GM19372 (cell line): ENCODE data around the gene ARRB2.
"Not testable (repeated sequence)": the region's sequence is repeated elsewhere in the genome, so short reads cannot be mapped to it uniquely, and the experiment has no call there.

ENCODE experiments used
- ATAC-seq: cut with Tn5 transposase; IDR thresholded peaks from one replicate; pipeline ENCODE4 v1.9.1; 2021; ENCODE audit warnings: mild to moderate bottlenecking, low read depth, moderate library complexity; ENCODE audit not compliant: unreplicated experiment

Gene ARRB2

DNA sequence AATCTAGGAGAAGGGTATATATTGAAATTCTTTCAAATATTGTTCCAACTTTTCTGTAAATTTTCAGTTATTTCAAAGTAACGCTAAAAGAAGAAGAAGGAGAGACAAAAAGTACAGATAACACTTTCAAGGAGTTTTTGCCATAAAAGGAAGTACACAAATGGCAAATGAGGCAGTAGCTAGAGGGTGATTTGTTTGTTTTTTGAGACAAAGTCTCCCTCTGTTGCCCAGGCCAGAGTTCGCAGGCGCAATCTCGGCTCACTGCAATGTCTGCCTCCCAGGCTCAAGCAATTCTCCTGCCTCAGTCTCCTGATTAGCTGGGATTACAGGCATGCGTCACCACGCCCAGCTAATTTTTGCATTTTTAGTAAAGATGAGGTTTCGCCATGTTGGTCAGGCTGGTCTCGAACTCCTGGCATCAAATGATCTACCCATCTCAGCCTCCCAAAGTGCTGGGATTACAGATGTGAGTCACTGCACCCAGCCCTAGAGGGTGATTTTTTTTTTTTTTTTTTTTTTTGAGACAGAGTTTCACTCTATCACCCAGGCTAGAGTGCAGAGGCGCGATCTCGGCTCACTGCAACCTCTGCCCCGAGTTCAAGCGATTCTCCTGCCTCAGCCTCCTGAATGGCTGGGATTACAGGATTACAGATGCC, 10.9 kb upstream of the ARRB2 start:
- ATAC-seq = not testable (repeated sequence)

DNA sequence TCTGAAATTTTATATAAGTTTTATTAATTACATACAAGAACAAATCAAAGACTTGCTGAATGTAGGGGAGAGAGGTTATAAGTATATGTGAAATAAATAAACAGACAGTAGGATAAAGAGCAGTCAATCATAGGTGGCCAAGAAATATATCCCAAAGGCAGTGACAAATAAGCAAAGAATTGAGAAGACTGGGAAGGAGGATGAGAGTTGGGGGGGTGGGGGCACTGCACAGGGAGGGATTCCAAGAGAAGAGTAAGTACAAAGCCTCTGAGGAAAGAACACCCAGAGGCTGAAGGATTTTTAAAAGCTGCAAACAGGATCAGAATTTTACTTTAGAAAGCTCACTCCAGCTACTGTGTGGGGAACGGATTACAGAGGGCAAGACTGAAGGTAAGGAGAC, 9.3 kb upstream of the ARRB2 start:
- ATAC-seq = no peak

DNA sequence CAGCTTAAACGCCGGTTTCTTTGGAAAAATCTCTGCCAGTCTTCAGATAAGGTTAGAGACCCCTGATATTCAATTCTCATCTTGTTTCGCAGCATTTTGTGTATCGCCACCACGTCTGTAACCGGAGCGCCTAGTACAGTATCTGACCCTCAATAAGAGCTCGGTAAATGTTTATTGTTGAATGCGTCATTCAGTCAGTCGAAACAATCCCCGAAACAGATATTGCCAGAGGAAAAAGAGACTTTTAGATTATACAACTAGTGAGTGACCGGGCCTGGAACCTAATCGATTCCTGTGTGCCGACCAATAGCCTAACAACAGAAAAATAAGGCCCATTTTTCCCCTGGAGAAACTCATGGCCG, 7.1 kb upstream of the ARRB2 start:
- no peak for ATAC-seq

DNA sequence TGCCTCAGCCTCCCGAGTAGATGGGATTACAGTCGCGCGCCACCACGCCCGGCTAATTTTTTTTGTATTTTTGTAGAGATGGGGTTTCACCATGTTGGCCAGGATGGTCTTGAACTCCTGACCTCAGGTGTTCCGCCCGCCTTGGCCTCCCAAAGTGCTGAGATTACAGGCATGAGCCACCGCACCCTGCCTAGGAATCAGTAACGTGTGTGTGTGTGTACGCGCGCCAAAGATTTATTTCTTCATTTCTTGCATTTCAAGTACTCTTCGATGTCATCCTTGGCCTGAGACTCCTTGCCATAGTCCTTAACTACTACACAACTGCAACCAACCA, 5.9 kb upstream of the ARRB2 start:
- ATAC-seq = not testable (repeated sequence)

DNA sequence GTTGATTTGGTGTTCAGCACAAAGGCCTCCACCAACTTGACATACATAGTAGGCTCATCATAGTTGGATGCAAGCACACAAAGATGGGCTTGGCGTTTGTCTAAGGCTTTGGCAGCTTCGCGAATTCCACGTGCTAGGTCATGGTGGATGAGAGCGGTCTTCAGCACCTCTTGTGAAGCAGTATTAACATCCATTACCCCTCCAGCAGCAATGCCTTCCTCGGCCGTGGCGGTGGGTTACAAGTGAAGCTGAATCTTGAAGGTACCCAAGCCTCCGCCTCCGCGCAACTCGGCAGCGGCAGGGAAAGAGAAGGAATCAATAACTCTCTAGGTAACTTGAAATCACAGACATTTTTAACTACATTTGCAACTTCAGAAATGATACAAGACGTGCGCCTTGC, 5.4 kb upstream of the ARRB2 start:
- no peak for ATAC-seq

DNA sequence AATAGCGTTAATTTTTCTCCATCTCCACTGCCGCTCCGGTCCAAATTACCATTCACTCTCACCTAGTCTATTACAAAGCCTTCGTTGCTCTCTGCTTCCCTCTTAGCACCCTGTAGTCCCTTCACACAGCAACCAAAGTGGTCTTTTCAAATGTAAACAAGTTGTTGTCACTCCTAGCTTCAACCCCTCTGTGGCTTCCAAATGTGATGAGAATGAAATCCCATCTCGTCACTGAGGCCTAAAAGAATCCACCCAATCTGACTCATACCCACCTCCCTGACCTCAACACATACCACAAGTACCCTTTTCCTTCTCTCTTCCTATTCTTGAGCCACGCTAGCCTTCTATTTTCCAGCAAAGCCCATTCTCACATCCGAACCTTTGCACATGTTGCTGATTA, 4.3 kb upstream of the ARRB2 start:
- no peak for ATAC-seq

DNA sequence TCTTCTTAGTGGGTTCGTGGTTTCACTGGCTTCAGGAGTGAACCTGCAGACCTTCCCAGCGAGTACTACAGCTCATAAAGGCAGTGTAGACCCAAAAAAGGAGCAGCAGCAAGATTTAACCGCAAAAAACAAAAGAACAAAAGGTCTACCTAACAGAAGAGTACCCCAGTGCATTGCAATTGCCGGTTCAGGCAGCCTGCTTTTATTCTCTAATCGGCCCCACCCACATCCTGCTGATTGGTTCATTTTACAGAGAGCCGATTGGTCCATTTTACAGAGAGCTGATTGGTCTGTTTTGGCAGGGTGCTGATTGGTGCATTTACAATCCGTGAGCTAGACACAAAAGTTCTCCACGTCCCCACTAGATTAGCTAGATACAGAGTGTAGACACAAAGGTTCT, 2.0 kb upstream of the ARRB2 start:
- no peak for ATAC-seq

DNA sequence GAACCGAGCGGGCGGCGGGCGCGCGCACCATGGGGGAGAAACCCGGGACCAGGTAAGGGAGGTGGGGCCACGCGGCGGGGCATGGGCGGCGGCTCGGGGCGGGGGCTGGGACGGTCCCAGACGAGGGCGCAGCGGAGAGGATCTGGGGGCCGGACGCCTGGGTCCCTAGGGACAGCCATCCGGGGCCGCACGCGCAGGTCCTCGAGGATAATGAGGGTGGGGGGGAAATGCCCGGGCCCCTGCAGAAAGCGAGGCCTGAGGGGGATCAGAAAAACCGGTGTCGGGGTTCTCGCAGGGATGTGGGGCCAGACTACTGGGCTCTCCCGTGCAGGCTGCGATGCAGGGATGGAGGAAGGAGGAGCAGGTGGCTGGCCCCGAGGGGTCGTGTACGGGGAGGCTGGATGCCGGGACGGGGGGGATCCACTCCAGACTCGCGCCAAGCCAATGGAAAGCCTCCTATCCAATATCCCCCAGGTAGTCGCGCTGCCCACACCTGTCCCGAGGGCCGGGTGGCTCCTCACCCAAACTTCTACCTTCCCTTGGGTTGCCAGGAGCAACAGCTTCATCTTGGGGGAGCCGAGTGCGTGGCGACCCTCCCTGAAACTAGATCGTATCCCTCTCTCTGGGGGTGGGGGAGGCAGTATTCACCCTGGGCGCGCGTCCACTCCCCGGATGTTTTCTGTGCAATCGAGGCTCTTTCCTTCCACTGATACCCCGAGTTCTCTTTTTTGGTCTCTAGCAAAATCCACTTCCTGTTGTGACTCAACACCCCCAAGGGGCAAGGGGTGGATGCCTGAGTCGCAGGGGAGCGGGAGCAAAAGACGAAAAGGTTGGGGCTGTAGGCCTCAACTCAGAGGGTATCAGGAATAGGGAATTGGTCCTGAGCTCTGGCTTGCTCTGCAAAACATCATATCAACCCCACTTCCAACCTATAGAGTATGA, 532 bp downstream of the ARRB2 start:
- no peak for ATAC-seq

DNA sequence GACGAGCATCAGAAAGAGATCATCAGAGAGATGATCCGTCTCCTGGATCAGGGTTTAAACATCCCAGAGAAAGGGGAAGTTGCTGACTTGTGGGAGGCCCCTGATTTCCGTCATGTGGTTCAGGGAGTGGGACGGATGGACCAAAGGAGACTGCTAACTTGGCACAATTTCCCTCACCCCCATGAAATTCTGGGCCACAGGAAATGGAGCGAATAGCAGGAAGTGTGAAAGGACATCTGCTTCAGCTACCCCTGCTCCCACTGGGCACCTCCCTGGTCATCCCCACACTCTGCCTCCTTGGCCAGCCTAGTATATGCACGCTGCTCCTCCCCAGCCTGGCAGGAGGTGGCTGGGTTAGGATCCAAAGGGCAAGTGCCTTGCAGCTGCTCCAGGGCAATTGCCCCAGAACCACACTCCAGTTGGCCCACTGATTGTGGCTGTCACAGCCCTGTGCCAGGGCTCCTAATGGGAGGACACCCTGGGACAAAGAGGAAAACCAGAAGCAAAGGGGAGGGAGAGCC, 1.3 kb downstream of the ARRB2 start:
- no peak for ATAC-seq

DNA sequence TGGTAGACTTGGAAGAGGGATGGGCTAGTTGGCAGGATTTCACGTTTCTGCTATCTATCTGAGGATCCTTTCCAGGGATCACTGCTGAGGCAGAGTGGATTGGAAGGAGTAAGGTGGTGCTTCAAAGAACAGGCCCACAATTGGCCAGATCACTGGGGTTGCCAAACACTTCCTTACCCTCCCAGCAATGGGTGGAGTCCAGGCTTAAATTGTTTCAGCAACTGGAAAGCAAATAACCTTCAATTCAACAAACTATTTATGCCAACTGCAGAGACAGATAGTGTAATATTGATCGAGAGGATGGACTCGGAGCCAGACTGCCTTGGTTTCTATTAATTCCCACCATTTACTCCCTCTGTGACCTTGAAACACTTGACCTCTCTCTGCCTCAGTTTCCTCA, 2.1 kb downstream of the ARRB2 start:
- no peak for ATAC-seq

DNA sequence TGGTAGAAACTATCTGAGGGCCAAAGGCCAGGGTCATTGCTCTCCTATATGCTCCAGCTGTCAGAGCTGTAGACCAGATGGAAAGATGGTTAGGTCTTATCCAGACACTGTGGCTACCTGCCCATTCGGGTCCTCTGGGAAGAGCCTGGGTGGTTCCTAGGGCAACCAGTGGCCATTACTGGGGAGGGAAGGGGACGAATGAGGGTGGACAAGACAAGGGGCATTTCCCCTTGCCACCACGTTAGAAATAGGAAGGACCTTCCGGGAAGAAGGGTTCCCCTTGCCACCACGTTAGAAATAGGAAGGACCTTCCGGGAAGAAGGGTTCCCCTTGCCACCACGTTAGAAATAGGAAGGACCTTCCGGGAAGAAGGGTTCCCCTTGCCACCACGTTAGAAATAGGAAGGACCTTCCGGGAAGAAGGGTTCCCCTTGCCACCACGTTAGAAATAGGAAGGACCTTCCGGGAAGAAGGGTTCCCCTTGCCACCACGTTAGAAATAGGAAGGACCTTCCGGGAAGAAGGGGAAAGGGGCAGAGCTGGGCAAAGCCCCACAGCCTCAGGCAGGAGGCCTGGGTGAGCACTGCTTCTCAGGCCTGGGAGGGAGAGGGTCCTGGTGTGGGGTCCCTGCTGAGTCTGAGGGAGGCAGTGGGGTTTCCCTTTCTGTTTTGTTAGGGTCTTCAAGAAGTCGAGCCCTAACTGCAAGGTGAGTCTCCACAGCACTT, 4.1 kb downstream of the ARRB2 start:
- not testable (repeated sequence) for ATAC-seq

DNA sequence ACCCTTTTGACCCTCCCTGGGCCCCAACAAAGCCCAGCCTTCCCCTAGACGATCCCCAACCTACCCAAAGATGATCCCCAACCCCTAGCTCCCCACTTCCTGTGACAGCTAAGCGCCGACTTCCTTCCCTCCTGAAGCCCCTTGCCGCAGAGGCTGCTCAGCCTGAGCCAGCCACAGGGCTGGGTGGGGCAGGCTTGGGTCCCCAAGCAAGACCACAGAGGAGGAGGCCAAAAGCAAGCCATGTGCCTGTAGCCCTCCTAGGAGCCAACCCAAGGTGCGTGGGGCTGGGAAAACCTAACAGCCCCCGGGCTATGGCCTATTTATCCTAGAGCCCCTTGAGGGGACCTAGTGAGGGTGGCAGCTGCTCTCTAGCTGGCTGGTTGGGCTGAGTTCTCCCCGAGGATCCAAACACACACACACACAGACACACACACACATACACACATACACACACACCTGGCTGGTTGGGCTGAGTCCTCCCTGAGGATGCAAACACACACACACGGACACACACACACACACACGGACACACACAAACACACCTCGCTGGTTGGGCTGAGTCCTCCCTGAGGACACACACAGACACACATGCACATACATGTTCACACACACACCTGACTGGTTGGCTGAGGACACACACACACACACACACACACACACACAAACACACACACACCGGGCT, 4.8 kb downstream of the ARRB2 start:
- ATAC-seq = no peak

DNA sequence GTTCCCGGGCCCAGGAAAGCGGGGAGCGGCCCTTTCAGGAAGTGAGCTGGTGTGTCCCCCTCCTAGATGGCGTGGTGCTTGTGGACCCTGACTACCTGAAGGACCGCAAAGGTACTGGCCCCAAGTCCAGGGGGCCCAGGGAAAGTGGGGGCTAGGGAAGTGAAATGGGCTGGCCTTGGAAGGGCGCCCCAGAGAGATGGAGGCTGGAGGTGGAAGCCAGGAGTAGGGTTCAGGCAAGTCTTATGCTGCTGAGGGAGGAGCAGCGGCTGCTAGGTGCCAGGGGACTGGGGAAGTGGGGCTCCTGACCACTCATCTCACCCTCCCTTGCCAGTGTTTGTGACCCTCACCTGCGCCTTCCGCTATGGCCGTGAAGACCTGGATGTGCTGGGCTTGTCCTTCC, 5.6 kb downstream of the ARRB2 start:
- ATAC-seq = no peak

DNA sequence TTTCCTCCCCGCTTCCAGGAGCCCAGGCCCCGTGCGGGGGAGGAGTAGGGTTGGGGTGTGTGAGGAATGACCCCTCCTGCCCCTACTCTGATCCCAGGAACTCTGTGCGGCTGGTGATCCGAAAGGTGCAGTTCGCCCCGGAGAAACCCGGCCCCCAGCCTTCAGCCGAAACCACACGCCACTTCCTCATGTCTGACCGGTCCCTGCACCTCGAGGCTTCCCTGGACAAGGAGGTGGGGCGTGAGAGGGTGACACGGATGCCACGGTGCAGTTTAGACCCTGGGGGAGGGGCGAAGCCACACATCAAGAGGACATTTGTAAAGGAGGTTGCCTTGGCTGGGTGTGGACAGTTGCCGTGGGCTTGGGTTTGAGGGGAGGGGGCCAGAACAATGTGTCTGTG, 7.4 kb downstream of the ARRB2 start:
- no peak for ATAC-seq

DNA sequence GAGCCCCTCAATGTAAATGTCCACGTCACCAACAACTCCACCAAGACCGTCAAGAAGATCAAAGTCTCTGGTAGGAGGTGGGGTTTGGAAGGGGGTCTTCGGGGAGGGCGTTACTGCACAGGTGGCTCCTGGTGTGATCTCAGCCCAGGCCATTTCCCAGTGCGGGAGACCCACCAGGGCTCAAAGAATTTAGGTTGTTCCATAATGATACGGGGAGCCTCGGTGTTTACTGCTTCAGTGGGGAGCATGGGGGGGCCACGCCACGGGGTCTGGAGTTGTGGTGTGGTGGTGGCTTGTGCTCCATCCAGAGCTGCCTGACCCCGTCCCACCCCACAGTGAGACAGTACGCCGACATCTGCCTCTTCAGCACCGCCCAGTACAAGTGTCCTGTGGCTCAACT, 7.8 kb downstream of the ARRB2 start:
- no peak for ATAC-seq

DNA sequence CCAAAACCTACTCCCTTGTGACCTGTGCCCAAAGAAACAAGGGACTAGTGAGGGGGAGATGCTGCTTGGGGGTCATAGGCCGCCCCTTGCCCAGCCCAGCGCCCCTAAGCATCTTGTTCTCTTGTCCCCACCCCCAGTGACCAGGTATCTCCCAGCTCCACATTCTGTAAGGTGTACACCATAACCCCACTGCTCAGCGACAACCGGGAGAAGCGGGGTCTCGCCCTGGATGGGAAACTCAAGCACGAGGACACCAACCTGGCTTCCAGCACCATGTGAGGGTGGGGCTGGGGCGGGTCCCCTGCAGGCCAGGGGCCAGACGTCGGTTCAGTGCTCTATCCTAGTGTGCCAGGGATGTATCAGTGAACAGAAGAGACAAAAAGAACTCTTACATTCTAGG, 8.7 kb downstream of the ARRB2 start:
- ATAC-seq = no peak

DNA sequence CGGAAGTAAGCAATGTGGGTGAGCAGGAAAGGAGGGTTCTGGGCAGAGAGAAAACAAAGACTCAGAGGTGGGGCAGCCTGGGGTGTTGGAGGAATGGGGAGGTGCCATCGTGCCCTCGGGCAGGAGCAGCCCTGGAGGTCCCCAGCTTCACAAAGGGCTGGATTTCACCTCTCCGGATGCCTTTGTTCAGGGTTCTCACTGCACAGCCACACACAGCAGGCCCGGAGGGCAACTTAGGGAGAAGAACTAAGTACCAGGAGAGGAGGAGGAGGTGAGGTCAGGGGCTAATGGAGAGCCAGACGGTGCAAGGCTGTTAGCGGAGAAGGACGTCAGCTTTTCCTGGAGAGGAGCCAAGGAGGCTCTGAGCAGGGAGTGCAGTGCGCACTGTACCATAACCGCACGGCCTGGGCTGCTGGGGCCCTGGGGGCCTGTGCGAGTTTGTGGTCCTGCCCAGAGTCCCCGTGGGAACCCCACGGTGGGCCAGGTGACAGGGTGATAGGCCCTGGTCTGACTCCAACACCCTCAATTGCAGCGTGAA, 9.3 kb downstream of the ARRB2 start:
- ATAC-seq = no peak

DNA sequence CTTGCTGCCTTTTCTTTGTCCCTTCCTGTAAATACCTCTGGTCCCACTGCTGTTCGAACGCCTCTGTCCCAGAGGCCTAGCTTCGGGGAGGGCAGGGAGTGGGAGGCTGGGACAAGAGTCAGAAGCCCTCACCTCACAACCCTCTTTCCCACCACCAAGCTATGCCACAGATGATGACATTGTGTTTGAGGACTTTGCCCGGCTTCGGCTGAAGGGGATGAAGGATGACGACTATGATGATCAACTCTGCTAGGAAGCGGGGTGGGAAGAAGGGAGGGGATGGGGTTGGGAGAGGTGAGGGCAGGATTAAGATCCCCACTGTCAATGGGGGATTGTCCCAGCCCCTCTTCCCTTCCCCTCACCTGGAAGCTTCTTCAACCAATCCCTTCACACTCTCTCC, 10.4 kb downstream of the ARRB2 start:
- ATAC-seq = no peak

DNA sequence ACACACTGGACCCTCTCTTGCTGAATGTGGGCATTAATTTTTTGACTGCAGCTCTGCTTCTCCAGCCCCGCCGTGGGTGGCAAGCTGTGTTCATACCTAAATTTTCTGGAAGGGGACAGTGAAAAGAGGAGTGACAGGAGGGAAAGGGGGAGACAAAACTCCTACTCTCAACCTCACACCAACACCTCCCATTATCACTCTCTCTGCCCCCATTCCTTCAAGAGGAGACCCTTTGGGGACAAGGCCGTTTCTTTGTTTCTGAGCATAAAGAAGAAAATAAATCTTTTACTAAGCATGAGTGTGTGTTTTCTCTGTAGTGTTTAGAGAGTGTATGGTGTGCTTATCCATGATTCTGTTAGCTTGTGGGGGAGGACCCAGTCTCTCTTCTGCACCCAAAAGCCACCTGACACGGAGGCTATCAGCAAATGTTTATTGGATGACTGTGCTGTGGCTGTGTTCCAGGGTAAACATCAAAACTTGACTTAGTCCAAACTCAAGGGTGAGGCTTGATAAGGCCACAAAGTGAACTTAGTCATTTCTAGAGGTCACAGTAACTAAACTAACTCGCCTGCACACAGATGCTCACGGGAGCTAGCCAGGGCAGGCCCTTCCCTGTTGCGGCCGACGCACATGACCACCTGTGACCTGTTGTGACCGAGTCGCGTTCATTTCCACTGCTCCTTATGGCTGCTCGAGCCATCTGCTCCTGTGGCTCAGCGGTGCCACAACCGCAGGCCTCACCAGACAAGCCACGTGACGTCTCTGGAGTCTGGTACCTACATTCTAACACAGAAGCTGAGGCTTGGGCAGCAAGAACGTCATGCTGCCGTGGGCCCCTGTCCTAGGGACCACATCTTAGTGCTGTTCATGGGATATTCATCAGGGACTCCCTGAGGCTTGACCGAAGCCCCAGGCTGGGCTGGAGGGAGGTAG, 11.0 kb downstream of the ARRB2 start:
- ATAC-seq = no peak
